ENCODE data around the gene POPDC3.
"Not testable (repeated sequence)": the region's sequence is repeated elsewhere in the genome, so short reads cannot be mapped to it uniquely, and the experiment has no call there.

The POPDC3 gene

GRCh38 chr6:105194106-105194505 is 14.3 kb upstream of the POPDC3 start:
- no peak for DNase-seq

- DNase-seq = no peak
Measured at GRCh38 chr6:105193647-105194046, 13.8 kb upstream of the POPDC3 start.

DNA sequence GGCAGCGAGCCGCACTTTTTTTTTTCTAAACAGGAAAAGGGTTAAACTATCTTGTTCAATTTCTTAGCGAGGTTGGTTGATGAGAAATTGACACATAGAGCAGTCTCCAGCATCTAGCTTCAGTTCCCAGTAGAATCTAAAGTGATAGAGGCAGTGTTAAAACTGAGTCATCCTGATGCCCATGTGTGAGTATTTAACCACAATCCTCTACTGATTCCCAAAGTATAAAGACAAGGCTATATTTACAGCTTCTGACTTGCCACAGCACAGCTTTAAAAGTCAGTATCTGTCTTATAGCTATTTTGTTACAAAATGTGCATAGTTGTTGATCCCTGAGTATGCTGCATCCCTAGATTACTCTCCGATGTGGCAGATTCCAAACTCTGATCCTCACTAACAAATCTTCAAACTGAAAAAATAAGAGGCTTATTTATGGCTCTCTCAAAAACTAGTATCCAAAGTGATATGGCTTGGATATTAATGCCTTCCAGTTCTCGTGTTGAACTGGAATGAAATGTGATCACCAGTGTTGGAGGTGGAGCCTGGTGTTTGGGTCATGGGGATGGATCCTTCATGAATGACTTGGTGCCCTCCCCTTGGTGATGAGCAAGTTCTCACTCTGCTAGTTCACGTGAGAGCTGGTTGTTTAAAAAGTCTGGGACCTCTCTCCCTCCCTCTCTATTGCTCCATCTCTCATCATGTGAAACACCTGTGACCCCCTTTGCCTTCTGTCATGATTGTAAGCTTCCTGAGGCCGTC is 13.1 kb upstream of the POPDC3 start:
- no peak for DNase-seq

DNA sequence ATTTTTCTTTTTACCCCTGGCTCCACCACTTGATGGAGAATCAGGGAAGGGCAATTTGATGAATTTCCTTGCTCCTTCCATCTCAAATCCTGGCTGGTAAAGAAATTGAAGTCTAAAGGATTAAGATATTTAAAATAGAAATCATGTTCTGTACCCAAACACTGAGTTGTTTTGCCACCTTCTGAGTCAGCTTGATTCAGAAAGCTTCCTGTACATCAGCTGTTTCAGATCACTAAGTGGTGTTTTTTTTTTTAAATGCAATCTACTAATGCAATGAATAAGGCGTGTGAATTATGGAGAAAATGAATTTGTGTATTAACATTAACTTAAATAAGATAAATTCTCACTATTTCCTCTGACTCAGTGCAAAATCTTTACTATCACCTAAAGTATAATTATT is 11.5 kb upstream of the POPDC3 start:
- no peak for DNase-seq

DNA sequence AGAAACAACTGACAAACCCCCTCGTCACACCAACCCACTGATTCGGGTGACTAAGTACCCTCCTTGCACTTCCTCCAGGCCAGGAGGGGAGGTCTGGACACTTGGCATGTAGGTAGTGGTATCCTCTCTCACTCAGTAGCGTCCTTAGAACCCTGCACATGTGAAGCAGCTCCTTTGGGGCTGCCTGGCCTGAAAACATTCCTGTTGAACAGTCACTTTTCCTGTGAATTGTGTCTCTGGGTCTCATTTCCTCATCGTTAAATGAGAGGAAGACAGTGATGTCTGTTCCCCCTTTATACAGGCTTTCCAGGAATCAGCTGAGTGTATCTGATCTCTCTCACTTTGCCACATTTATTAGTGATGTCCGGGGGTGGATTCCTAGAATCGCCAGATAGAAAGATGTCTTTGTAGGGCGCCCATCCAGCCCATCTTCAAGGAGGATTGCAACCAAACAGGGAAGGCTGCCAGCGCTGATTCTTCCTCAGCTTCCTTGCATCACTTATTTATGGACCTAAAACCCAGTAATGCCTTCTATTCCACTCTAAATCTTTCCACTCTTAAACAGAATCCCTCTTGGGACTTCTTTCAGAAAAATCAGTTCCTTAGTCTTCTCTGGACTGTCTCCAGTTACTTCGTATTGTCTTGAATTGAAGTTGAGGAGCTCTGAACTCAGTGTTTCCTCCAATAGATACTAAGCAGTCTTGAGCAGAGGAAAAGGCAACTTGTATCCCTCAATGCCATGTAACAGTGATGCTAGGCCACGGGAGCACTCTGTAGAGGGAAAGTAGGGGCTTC is 9.4 kb upstream of the POPDC3 start:
- DNase-seq = no peak

DNA sequence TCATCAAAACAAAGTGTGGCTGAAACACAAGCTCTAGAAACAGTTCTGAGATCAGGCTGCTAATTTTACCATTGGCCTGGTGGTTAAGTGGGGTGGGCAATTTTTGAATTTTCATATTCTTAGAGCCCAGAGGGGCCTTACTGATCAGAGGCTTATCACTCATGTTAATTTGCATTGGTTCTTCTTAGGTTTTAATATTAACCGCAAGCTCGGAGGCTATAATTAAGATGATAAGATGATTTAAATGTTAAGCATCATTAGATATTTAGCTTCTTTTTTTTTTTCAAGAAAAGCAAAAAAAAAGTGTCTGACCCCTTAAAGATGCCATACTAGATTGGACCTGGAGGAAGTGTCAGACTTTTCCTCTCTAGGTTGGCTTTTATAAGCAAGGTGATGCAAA is 8.4 kb upstream of the POPDC3 start:
- DNase-seq = no peak

- no peak for DNase-seq
Measured at GRCh38 chr6:105186576-105186975, 6.8 kb upstream of the POPDC3 start.

GRCh38 chr6:105184921-105185320 is 5.1 kb upstream of the POPDC3 start:
- DNase-seq = no peak

DNA sequence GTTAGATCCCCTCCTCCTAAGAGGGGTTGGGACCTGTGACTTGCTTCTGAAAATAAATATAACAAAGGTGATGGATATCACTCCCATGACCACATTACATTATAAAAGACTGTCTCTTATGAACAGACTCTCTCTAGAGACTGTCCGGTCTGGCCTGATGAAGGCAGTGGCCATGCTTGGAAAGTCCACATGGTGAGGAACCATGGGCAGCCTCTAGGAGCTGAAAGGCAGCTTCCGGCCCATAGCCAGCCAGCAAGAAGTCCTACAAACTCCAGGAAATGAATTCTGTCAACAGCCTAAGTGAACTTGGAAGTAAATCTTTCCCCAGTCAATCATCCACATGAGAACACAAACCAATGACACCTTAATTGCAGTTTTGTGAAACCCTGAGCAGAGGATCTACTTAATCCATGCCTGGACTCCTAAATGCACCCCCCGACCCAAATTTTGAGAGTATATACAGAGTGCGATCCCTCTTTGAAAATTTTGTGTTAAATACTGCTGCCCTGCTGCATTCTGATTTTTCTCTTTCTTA is 2.2 kb upstream of the POPDC3 start:
- no peak for DNase-seq

DNA sequence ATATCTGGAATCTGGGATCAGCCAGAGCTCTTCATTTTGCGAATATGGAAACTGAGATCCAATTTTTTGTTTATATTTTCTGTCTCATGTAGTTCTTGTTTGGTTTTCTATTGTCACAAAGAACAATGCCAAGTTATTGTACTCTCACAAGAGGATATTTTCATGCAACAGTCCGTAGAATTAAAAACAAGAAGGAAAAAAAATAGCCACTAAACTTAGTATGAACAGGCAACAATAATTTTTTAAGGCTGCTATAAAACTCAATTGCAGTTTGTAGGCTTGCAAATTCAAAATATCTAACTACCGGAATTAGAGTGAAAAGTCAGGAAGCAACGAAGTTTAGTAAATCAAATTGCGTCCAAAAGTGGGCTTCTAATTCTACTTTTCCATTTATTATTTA is 1.2 kb downstream of the POPDC3 start:
- no peak for DNase-seq

- no peak for DNase-seq
Measured at GRCh38 chr6:105178110-105178509, 1.7 kb downstream of the POPDC3 start.

- DNase-seq = no peak
Measured at GRCh38 chr6:105177556-105177955, 2.3 kb downstream of the POPDC3 start.

GRCh38 chr6:105174512-105174911 is 5.3 kb downstream of the POPDC3 start:
- no peak for DNase-seq

GRCh38 chr6:105172515-105172914 is 7.3 kb downstream of the POPDC3 start:
- not testable (repeated sequence) for DNase-seq

GRCh38 chr6:105170059-105170458 is 9.8 kb downstream of the POPDC3 start:
- DNase-seq = no peak

DNA sequence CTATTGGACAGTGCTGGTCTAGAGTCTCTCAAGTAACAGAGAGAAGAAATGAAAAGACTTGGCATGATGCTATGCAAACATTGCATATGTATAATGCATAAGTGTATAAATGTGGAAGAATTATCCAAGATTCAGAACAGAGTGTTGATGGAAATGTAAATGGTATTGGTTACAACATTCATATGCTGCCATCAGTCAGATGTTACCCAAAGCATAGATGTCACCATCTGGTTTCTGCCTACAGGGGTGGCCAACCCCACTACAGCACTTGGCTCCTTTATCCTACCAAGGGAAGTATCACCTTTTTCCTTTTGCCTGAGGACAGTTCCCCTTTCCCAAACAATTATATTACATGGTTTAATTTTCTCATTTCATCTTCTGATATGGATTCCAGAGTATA is 11.9 kb downstream of the POPDC3 start:
- no peak for DNase-seq

DNA sequence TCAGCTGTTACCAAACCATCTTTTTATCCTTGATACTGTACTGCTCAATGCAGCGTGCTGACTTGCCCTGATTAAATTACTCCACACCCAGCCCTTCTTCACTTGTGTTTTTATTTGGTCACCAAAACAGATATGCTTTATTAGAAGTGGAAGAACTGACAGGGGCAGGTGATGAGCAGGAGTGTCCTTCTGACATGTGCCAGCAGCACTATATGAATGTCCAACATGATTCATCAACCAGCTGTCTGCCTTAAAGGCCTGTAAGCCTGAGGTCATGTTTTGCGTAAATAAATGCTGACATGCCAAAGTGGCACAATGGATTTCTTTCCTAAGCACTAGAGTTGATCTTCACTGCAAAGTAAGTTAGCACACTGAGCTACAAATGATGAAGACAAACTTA is 15.4 kb downstream of the POPDC3 start:
- no peak for DNase-seq

DNA sequence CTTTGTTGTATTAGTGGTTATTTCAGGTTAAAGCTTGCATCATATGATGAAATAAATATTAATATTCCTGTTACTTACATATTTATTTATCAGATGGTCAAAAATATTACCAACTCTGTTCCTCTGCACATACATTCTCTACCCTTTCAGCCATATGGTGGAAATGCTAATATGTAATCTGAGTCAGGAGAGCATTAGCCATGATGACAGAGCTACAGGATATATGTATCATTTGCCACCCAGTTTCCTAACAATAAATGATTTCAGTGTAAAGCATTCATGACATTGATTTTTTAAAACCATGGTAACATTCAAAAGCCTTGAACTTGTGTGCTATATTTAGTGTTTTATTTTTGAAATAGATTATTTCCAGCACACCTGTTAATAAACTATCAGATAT is 16.6 kb downstream of the POPDC3 start:
- no peak for DNase-seq

GRCh38 chr6:105162377-105162776 is 17.4 kb downstream of the POPDC3 start:
- no peak for DNase-seq

- no peak for DNase-seq
Measured at GRCh38 chr6:105161421-105161820, 18.4 kb downstream of the POPDC3 start.

GRCh38 chr6:105153676-105154075 is 26.1 kb downstream of the POPDC3 start:
- DNase-seq = no peak

GRCh38 chr6:105152880-105153279 is 26.9 kb downstream of the POPDC3 start:
- no peak for DNase-seq

GRCh38 chr6:105151644-105152043 is 28.2 kb downstream of the POPDC3 start:
- no peak for DNase-seq

DNA sequence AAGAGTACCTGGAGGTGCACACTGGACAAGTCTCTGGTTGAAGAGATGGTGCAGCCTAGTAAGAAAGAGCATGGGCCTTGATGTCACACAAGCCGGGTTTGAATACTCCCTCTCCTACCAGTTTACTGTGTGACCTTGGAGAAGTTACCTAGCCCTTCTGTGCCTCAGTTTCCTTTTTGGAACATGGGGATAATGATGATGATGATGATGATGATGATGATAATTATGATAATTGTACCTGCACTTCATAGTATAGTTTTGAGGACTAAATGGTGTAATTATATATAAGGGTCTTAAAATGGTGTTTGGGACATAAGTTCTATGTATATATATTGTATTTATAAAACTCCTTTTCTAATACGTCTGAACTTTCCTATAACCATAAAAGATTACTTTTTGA is 41.7 kb downstream of the POPDC3 start:
- no peak for DNase-seq

Data from AML-193 (cell line).